GM19467 (cell line): ENCODE measurements around the gene XPC.

Source experiments
- ATAC-seq: cut with Tn5 transposase; IDR thresholded peaks from one replicate; pipeline ENCODE4 v1.9.1; 2021; ENCODE audit warnings: mild to moderate bottlenecking, moderate library complexity; ENCODE audit not compliant: unreplicated experiment

XPC gene

GRCh38 chr3:14208977-14209394, 30.6 kb upstream of the XPC start:
- no peak for ATAC-seq

- no peak for ATAC-seq
Observed at GRCh38 chr3:14208168-14208567, 29.8 kb upstream of the XPC start.

GRCh38 chr3:14206548-14207177, 28.3 kb upstream of the XPC start:
- ATAC-seq: no peak

- ATAC-seq: no peak
Observed at GRCh38 chr3:14204515-14205284, 26.3 kb upstream of the XPC start.

- no peak for ATAC-seq
Observed at GRCh38 chr3:14203521-14204079, 25.2 kb upstream of the XPC start.

GRCh38 chr3:14202874-14203520, 24.6 kb upstream of the XPC start:
- no peak for ATAC-seq

GRCh38 chr3:14201940-14202684, 23.7 kb upstream of the XPC start:
- no peak for ATAC-seq

GRCh38 chr3:14200841-14201240, 22.4 kb upstream of the XPC start:
- no peak for ATAC-seq

GRCh38 chr3:14200276-14200675, 21.9 kb upstream of the XPC start:
- no peak for ATAC-seq

- ATAC-seq: no peak
Observed at GRCh38 chr3:14199641-14200040, 21.2 kb upstream of the XPC start.

- no peak for ATAC-seq
Observed at GRCh38 chr3:14194865-14195264, 16.5 kb upstream of the XPC start.

- no peak for ATAC-seq
Observed at GRCh38 chr3:14188041-14188754, 9.8 kb upstream of the XPC start.

- ATAC-seq: no peak
Observed at GRCh38 chr3:14186854-14187458, 8.6 kb upstream of the XPC start.

GRCh38 chr3:14183015-14183577, 4.7 kb upstream of the XPC start:
- no peak for ATAC-seq

- ATAC-seq: no peak
Observed at GRCh38 chr3:14181253-14181652, 2.9 kb upstream of the XPC start.

- no peak for ATAC-seq
Observed at GRCh38 chr3:14179795-14180194, 1.4 kb upstream of the XPC start.

GRCh38 chr3:14179114-14179465, 689 bp upstream of the XPC start:
- ATAC-seq: no peak

- ATAC-seq: peak; percentile 9
Observed at GRCh38 chr3:14177580-14178246, 688 bp downstream of the XPC start.

- no peak for ATAC-seq
Observed at GRCh38 chr3:14175383-14176037, 2.9 kb downstream of the XPC start.
